HepG2 (cell line): ENCODE measurements around the gene PHOSPHO2. TPM values are rescaled to one million over a fixed set of nuclear protein-coding genes. Genes with fewer than 3 reads are reported as not detected.

Experiments used
- CREB3 ChIP-seq: sonication (generic); formaldehyde crosslinking; IDR thresholded peaks from 2 replicates; pipeline ENCODE4 v1.5.0; 2020; ENCODE audit warnings: missing genetic modification reagents
- FOXA1 ChIP-seq, 2 experiments: fragments of 450-650 bp in 1 of 2; sonication (generic) in 1 of 2; formaldehyde crosslinking in 1 of 2; IDR thresholded peaks; 2 replicates each; pipeline versions ENCODE4 v1.4.0 to v1.6.1; 2016 to 2020; ENCODE audit warnings: missing genetic modification reagents in 1 of 2
- HNRNPK ChIP-seq: fragments of 200-400 bp; formaldehyde crosslinking; IDR thresholded peaks from 2 replicates; pipeline ENCODE4 v1.6.1; 2018; ENCODE audit warnings: low read length, low read depth, moderate library complexity, mild to moderate bottlenecking; ENCODE audit not compliant: poor library complexity, severe bottlenecking
- HOXD1 ChIP-seq: sonication (generic); formaldehyde crosslinking; IDR thresholded peaks from 2 replicates; pipeline ENCODE4 v1.5.0; 2020; ENCODE audit warnings: missing genetic modification reagents
- KLF15 ChIP-seq: sonication (generic); formaldehyde crosslinking; IDR thresholded peaks from 2 replicates; pipeline ENCODE4 v1.8.1; 2023; ENCODE audit warnings: borderline replicate concordance, mild to moderate bottlenecking, inconsistent platforms, missing genetic modification reagents, mixed read lengths
- MED1 ChIP-seq: sonication (generic); formaldehyde crosslinking; IDR thresholded peaks from 2 replicates; pipeline ENCODE4 v1.4.0; 2020; ENCODE audit warnings: missing genetic modification reagents
- MYC ChIP-seq: sonication (generic); formaldehyde crosslinking; IDR thresholded peaks from 2 replicates; pipeline ENCODE4 v1.9.0; 2021; ENCODE audit warnings: missing genetic modification reagents, borderline replicate concordance
- PHF5A ChIP-seq: IDR thresholded peaks from one replicate; pipeline ENCODE4 v1.6.1; 2018; ENCODE audit warnings: low read depth, missing genetic modification reagents; ENCODE audit not compliant: unreplicated experiment
- RFX5 ChIP-seq: IDR thresholded peaks from 2 replicates; pipeline ENCODE4 v1.6.1; 2011; ENCODE audit warnings: low read depth, low read length, improper control_type of control experiment
- SNRNP70 ChIP-seq: fragments of 200-400 bp; formaldehyde crosslinking; IDR thresholded peaks from 2 replicates; pipeline ENCODE4 v1.6.1; 2017; ENCODE audit warnings: mild to moderate bottlenecking, low read depth, low read length, moderate library complexity
- ZBTB3 ChIP-seq: sonication (generic); formaldehyde crosslinking; IDR thresholded peaks from 2 replicates; pipeline ENCODE4 v1.4.0; 2020; ENCODE audit warnings: low read depth, mild to moderate bottlenecking, moderate library complexity, missing genetic modification reagents, borderline replicate concordance
- ZNF124 ChIP-seq: sonication (generic); formaldehyde crosslinking; IDR thresholded peaks from 2 replicates; pipeline ENCODE4 v1.4.0; 2020; ENCODE audit warnings: missing genetic modification reagents
- ZNF549 ChIP-seq: sonication (generic); formaldehyde crosslinking; IDR thresholded peaks from 2 replicates; pipeline ENCODE4 v1.5.0; 2020; ENCODE audit warnings: missing genetic modification reagents
- ZNF577 ChIP-seq: sonication (generic); formaldehyde crosslinking; IDR thresholded peaks from 2 replicates; pipeline ENCODE4 v1.4.0; 2020; ENCODE audit warnings: mild to moderate bottlenecking, low read depth, missing genetic modification reagents, borderline replicate concordance
- ZNF644 ChIP-seq: IDR thresholded peaks from 2 replicates; pipeline ENCODE4 v1.6.1; 2016; ENCODE audit warnings: low read depth
- polyA plus RNA-seq, 8 experiments: library from polyadenylated mRNA; depleted of rRNA in 3 of 8; stranded (reverse) in 7 of 8; unstranded in 1 of 8; fragments of >200 nt; fragmentation: Illumina TruSeq in 4 of 8; extraction: Trizol in 4 of 8; gene quantifications; 2 replicates each; pipeline versions ENCODE4 v1.2.1 to v1.2.3, GENCODE V29; 2011 to 2016; ENCODE audit warnings: low read depth in 4 of 8, missing spikeins in 1 of 8, mixed read lengths in 1 of 8; ENCODE audit not compliant: insufficient read depth in 1 of 8
- total RNA-seq, 5 experiments: library from RNA; depleted of rRNA; stranded (reverse); fragments of >200 nt; fragmentation: Illumina TruSeq; extraction: Trizol; gene quantifications; 2 replicates each; pipeline ENCODE4 v1.2.3, GENCODE V29; 2016; ENCODE audit warnings: low read depth in 1 of 5
- TF ChIP-seq, protein P1 (sequence below): sonication (generic); formaldehyde crosslinking; IDR thresholded peaks from 2 replicates; pipeline ENCODE4 v1.5.1; 2020; ENCODE audit warnings: mild to moderate bottlenecking, missing genetic modification reagents, borderline replicate concordance

The PHOSPHO2 gene
- total and polyA plus RNA-seq, 2 of the 13 experiments (the other 11 are each of a cell fraction or from before 2014, with no cell fraction given): 6.1 to 11.4 TPM

DNA sequence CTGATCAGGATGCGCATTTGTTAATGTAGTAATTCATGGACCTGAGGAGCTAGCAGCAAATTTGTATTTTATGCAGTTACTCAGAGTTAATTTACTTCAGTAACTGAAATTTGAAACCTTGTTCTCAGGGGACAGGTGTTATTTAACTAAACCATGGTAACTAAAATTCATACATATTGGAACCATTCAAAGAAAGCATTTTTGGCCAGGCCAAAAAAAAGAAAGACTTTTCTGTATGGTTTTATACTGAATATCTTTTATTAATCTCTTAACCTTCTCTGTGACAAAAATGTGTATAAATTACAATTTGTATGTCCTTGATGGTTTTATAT is 35.0 kb downstream of the PHOSPHO2 start (continued):
- TF ChIP-seq HOXD1 (CRISPR knock-in tag) (no peak), HNRNPK (no peak), ZNF549 (no peak), RFX5 (no peak), FOXA1 (IDR thresholded peaks at IDR 0.05) (no peak), FOXA1 (CRISPR knock-in tag; IDR thresholded peaks at IDR 0.05) (no peak), ZNF644 (CRISPR knock-in tag) (no peak), PHF5A (CRISPR knock-in tag) (no peak), SNRNP70 (no peak), MYC (CRISPR knock-in tag) (no peak), ZNF577 (CRISPR knock-in tag) (no peak), ZNF124 (no peak), MED1 (CRISPR knock-in tag) (no peak), ZBTB3 (no peak), CREB3 (no peak), KLF15 (CRISPR knock-in tag) (no peak)
- TF ChIP-seq, protein P1, sequence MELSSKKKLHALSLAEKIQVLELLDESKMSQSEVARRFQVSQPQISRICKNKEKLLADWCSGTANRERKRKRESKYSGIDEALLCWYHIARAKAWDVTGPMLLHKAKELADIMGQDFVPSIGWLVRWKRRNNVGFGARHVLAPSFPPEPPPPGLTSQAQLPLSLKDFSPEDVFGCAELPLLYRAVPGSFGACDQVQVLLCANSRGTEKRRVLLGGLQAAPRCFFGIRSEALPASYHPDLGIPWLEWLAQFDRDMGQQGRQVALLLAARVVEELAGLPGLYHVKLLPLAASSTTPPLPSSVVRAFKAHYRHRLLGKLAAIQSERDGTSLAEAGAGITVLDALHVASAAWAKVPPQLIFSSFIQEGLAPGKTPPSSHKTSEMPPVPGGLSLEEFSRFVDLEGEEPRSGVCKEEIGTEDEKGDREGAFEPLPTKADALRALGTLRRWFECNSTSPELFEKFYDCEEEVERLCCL: no peak
